Left lung (tissue), 10 donors: ENCODE measurements around the gene KRT75. TPM values are rescaled to one million over a fixed set of nuclear protein-coding genes. Genes with fewer than 3 reads are reported as not detected.

Experiments
- ATAC-seq: fragments of 200-7000 bp; cut with Tn5 transposase; one replicate; pipeline ENCODE4 v1.9.1; 2020; ENCODE audit warnings: moderate library complexity
- DNase-seq, 4 donors: peaks; one replicate each; pipeline ENCODE4 v3.0.0-alpha.2; 2013 to 2020
- H3K27ac ChIP-seq, 2 donors: fragments of 200-600 bp; sonication (generic) in 1 of 2; one replicate each; pipeline versions ENCODE4 v1.5.0 to v1.8.0; 2020 to 2021
- H3K27me3 ChIP-seq, 2 donors: fragments of 200-600 bp; sonication (generic) in 1 of 2; one replicate each; pipeline versions ENCODE4 v1.5.0 to v1.8.0; 2020 to 2021
- H3K36me3 ChIP-seq, 2 donors: fragments of 200-600 bp; sonication (generic) in 1 of 2; one replicate each; pipeline versions ENCODE4 v1.5.0 to v1.8.0; 2020 to 2021
- H3K4me1 ChIP-seq, 2 donors: fragments of 200-600 bp; one replicate each; pipeline ENCODE4 v1.8.0; 2021
- H3K4me3 ChIP-seq, 2 donors: fragments of 200-600 bp; sonication (generic) in 1 of 2; one replicate each; pipeline versions ENCODE4 v1.5.0 to v1.8.0; 2020 to 2021; ENCODE audit warnings: mild to moderate bottlenecking in 1 of 2
- H3K9me3 ChIP-seq, 2 donors: fragments of 200-600 bp; sonication (generic) in 1 of 2; one replicate each; pipeline versions ENCODE4 v1.5.0 to v1.8.0; 2020 to 2021
- CTCF ChIP-seq, 2 donors: fragments of 200-600 bp; sonication (generic) in 1 of 2; IDR thresholded peaks; one replicate each; pipeline versions ENCODE4 v1.5.0 to v1.8.0; 2021; ENCODE audit warnings: antibody characterized with exemption in 2 of 2
- intact Hi-C, 2 donors: fragments of 100-400 bp; cut with DNase I; formaldehyde crosslinking; loops; one replicate each; pipeline versions ENCODE4 v1.11.2 to v1.14.2; 2022
- polyA plus RNA-seq, 6 donors: library from polyadenylated mRNA; unstranded; fragments of 120-200 nt; gene quantifications; one replicate each; pipeline ENCODE4 v1.2.1, GENCODE V29; 2013; ENCODE audit not compliant: insufficient read length in 6 of 6
- total RNA-seq, 2 donors: library from RNA; stranded (reverse); fragmentation: NEBNext Ultra II Directional; extraction: Animal tissue kit (Norgen Biotek cat#: 25700); gene quantifications; one replicate each; pipeline ENCODE4 v1.2.1, GENCODE V29; 2021
- donor health status: DM: no; HTN: yes; CAD: no.
- donor health status: DM: no; HTN: no; CAD: no.

Gene KRT75
- total and polyA plus RNA-seq, 8 donors, result not detected

- DNase-seq, result no peak
- H3K27ac ChIP-seq, result no peak overlapping the region
- peaks cover 0 to 38% of the 10 kb centered on the region in 2 donors for H3K27me3 ChIP-seq
- no peak overlapping the region for H3K4me3 ChIP-seq
- no peak for ATAC-seq
- no peaks in the 10 kb centered on the region for H3K36me3 ChIP-seq
- no peak for TF ChIP-seq CTCF (IDR thresholded peaks at IDR 0.05)
- intact Hi-C loops, result no loop called here
- H3K9me3 ChIP-seq, result no peaks in the 10 kb centered on the region
- no peaks in the 10 kb centered on the region for H3K4me1 ChIP-seq
Observed at GRCh38 chr12:52401526-52401925, 32.6 kb downstream of the KRT75 start.

- TF ChIP-seq CTCF (IDR thresholded peaks at IDR 0.05), result no peak
- Histone ChIP-seq H3K27ac (no peak overlapping the region), H3K4me3 (no peak overlapping the region), H3K27me3 (peaks cover 0 to 38% of the 10 kb centered on the region in 2 donors), H3K9me3 (no peaks in the 10 kb centered on the region), H3K4me1 (no peaks in the 10 kb centered on the region), H3K36me3 (no peaks in the 10 kb centered on the region)
- intact Hi-C loops, result no loop called here
- DNase-seq, result no peak
- no peak for ATAC-seq
Observed at GRCh38 chr12:52400906-52401305, 33.3 kb downstream of the KRT75 start.

GRCh38 chr12:52399756-52400155, 34.4 kb downstream of the KRT75 start:
- Histone ChIP-seq H3K36me3 (no peaks in the 10 kb centered on the region), H3K27ac (no peak overlapping the region), H3K4me3 (no peak overlapping the region), H3K4me1 (no peaks in the 10 kb centered on the region), H3K9me3 (no peaks in the 10 kb centered on the region), H3K27me3 (peaks cover 0 to 45% of the 10 kb centered on the region in 2 donors)
- no peak for ATAC-seq
- TF ChIP-seq CTCF (IDR thresholded peaks at IDR 0.05), result no peak
- DNase-seq, result no peak
- intact Hi-C loops, result no loop called here

GRCh38 chr12:52398176-52398575, 36.0 kb downstream of the KRT75 start:
- no peaks in the 10 kb centered on the region for H3K4me1 ChIP-seq
- no peaks in the 10 kb centered on the region for H3K9me3 ChIP-seq
- DNase-seq (no peak), ATAC-seq (no peak)
- H3K27me3 ChIP-seq, result peaks cover 0 to 45% of the 10 kb centered on the region in 2 donors
- H3K36me3 ChIP-seq, result no peaks in the 10 kb centered on the region
- intact Hi-C loops, result no loop called here
- TF ChIP-seq CTCF (IDR thresholded peaks at IDR 0.05), result no peak
- no peak overlapping the region for H3K27ac ChIP-seq
- no peak overlapping the region for H3K4me3 ChIP-seq

GRCh38 chr12:52396656-52397055, 37.5 kb downstream of the KRT75 start:
- H3K9me3 ChIP-seq, result no peaks in the 10 kb centered on the region
- peak in 1 of 4 donors; percentile 8 for DNase-seq
- H3K4me1 ChIP-seq, result no peaks in the 10 kb centered on the region
- no peak overlapping the region for H3K4me3 ChIP-seq
- no peak for ATAC-seq
- no peaks in the 10 kb centered on the region for H3K36me3 ChIP-seq
- H3K27me3 ChIP-seq, result peaks cover 0 to 46% of the 10 kb centered on the region in 2 donors
- TF ChIP-seq CTCF (IDR thresholded peaks at IDR 0.05), result no peak
- intact Hi-C loops, result no loop called here
- H3K27ac ChIP-seq, result no peak overlapping the region
